D721Med (cell line): Measurements from ENCODE around the gene LDLR.
"Not testable (repeated sequence)": the region's sequence is repeated elsewhere in the genome, so short reads cannot be mapped to it uniquely, and the experiment has no call there.

ENCODE experiments used
- DNase-seq: peaks from one replicate; pipeline ENCODE4 v3.0.0; 2011; ENCODE audit warnings: low spot score; ENCODE audit not compliant: insufficient read length
- FAIRE-seq: peaks from 2 replicates; lab custom pipeline; 2011; peaks lifted over from hg19 to GRCh38; lab: Jason Lieb, UNC
- TF ChIP-seq, protein P1 (sequence below): IDR thresholded peaks from 2 replicates; pipeline ENCODE4 v1.5.1; 2012; ENCODE audit warnings: mild to moderate bottlenecking, control low read depth; ENCODE audit not compliant: insufficient read depth; ENCODE audit errors: missing control alignments

LDLR gene

DNA sequence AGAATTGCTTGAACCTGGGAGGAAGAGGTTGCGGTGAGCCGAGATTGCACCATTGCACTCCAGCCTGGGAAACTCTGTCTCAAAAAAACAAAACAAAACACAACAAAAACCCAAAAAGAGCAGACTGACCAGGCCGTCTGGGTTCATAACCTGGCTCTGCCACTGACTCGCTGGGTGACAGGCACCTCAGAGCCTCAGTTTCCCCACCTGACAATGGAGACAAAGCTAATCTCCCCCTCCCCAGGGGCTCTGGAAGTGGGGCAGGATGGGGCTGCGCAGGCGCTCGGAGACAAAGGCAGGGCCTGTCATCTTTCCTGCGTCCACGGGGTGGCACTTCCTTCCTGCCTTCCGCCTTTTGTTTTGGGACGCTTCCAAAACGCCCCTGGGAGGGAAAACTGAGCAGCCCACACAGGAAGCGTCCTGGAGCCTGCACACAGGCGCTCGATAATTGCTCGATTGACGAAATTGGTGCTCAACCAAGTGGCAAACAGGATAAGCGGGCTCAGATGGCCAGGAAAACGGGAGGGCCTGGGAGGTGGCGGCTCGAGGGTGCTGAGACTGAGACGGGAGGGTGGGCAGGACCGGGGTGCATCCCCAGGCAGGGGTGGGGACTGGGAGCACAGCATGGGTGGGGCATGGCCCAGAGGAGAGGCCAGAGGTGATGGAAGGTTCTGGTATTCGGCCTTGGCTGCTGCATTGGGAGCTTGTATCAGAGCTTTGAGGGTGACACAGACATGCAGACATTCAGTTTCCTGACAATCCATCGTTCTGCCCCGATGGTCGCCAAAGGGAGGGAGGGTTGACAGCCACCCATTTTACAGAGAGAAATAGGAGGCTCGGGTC, 48.5 kb downstream of the LDLR start:
- TF ChIP-seq, protein P1, sequence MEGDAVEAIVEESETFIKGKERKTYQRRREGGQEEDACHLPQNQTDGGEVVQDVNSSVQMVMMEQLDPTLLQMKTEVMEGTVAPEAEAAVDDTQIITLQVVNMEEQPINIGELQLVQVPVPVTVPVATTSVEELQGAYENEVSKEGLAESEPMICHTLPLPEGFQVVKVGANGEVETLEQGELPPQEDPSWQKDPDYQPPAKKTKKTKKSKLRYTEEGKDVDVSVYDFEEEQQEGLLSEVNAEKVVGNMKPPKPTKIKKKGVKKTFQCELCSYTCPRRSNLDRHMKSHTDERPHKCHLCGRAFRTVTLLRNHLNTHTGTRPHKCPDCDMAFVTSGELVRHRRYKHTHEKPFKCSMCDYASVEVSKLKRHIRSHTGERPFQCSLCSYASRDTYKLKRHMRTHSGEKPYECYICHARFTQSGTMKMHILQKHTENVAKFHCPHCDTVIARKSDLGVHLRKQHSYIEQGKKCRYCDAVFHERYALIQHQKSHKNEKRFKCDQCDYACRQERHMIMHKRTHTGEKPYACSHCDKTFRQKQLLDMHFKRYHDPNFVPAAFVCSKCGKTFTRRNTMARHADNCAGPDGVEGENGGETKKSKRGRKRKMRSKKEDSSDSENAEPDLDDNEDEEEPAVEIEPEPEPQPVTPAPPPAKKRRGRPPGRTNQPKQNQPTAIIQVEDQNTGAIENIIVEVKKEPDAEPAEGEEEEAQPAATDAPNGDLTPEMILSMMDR = peak; percentile 73
- DNase-seq (peak; percentile 75), FAIRE-seq (no peak)

DNA sequence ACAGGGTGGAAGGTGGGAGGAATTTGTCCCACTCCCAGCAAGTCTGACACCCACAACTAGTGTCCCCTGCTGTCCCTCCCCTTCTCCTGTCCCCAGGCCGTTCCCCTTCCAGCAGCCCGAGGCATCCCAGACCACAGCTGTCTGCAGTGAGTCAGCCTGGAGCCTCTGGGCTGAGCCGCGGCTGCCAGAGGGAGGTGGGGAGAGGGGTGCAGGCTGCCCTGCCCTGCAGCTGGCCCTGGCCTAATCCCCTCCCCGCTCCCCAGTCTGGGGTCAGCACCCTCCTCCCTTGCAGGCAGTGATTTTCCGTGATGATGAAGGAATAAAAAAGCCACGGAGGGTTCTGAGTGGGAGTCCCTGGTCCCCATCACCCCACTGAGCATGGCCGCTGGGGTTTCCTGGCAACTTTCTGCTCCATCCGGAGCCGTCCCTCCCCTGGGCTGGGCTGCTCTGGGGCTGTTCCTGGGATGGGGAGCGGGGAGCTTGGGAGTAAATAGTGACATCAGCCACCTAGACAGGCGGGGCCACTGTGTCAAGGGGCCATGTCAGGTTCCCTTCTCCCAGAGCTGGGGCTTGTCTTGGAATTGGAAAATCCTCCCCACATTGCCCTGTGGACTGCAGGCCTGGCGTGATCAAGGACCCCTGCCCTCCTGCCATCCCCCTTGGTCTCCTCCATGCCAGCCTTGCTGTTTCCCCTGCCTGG, 49.5 kb downstream of the LDLR start:
- no peak for DNase-seq
- no peak for FAIRE-seq
- TF ChIP-seq, protein P1 = no peak

DNA sequence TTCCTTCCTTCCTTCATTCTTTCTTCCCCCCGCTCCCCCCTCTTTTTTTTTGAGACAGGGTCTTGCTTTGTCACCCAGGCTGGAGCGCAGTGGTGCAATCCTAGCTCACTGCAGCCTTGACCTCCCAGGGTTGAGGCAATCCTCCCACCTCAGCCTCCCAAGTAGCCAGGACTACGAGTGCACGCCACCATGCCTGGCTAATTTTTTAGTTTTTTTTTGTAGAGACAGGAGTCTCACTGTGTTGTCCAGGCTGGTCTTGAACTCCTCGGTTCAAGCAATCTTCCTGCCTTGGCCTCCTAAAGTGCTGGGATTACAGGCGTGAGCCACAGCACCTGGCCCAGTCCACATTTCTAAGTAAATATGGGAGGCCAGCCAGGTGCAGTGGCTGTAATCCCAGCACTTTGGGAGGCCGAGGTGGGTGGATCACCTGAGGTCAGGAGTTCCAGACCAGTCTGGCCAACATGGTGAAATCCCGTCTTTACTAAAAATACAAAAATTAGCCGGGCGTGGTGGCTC, 50.8 kb downstream of the LDLR start:
- not testable (repeated sequence) for DNase-seq, FAIRE-seq

DNA sequence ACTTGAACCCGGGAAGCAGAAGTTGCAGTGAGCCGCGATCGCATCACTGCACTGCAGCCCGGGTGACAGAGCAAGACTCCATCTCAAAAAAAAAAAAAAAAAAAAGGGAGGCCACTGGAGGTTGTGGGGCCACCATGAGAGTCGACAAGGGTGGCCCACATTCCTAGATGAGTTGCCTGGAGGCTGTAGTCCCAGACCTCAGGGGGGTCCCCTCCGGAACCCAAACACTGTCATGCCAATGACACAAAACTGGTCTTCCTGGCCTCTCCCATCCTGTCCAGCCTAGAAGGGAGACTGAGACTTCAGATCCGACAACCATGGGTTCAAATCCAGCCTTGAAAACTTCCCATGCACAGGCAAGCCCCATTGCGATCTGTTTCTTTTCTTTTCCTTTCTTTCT, 51.6 kb downstream of the LDLR start:
- FAIRE-seq (no peak), DNase-seq (no peak)
- TF ChIP-seq, protein P1 = no peak

DNA sequence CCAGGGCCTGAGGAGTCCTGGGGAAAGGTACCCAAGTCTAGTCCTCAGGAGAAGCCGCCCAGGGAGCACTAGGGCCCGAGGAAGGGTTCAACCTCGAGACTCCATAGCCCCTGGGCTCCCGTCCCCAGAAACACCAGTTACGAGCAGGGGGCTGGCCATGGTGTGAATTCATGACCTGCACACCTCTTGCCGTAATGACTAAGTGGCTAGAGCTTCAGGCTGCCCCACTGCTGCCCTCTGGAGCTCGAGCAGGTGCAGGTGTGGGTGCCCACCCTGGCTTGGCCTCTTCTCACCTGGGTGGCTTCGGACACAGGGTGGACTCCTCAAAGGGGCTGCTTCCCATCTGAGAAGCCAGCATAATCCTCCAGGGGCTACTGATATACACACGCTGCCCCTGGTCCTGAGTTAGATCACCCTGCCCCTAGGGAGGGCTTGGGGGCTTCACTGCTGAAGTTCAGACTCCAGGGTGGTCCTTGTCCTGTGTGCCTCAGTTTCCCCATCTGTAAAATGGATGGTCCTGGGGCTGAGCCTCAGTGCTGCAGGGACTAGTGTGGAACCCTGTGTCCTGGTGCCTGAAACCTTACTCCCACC, 52.8 kb downstream of the LDLR start:
- no peak for DNase-seq
- TF ChIP-seq, protein P1 = no peak
- no peak for FAIRE-seq

DNA sequence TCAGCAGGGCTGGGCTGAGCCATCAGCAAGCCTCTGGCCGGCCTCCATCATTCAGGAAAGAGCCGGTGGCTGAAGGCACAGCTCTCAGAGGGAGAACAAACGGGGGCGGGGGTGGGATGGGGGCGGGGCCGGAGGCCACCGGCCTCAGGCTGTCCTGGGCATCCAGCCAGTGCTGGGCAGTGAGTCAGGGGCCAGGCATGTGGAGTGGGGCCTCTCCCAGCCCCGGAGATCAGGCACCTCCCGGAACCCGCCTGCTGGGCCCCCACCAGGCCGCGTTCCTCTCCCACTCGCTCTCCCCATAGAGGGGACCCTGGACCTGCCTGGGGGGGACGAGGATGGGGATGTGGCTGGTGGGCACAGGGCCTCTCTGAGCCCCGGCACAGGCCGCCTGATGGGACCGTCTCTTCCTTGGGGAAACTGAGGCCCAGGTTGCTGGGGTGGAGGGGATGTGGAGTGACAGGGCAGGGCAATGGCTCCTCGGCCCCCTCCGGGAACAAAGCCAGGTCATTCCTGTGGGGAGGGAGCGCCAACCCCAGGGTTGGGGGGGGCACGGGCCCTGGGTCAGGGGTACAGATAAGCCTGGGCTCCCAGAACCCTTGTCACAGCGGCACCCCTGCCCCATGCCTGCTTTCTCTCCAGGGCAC, 53.4 kb downstream of the LDLR start:
- DNase-seq (no peak), FAIRE-seq (no peak)
- TF ChIP-seq, protein P1 = no peak

DNA sequence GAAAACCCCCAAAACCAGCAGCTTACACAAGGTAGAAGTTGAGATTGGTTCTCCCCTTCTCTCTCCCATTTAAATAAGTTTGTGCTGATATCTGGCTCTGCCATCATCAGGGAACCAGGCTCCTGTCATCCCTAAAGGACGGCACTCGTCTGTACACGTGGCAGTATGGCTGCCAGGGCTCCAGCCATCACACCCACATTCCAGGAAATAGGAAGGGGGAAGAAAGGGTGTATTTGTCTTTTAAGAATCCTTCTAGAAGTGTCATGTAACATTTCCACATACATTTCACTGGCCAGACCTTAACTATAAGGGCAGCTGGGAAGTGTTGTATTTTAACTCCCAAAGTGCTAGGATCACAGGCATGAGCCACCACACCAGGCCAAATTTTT, 56.3 kb downstream of the LDLR start:
- FAIRE-seq (no peak), DNase-seq (no peak)
- TF ChIP-seq, protein P1 = no peak
